Heart left ventricle (tissue), 16 donors: ENCODE measurements around the gene BGN. TPM values are rescaled to one million over a fixed set of nuclear protein-coding genes. Genes with fewer than 3 reads are reported as not detected.
A peak's percentile ranks its signal among the peaks of the same experiment; 100 is the strongest.

Experiments used
- ATAC-seq, 4 donors: fragments of 200-7000 bp; cut with Tn5 transposase; one replicate each; pipeline ENCODE4 v1.9.1; 2020 to 2022; ENCODE audit warnings: moderate library complexity in 4 of 4, mild to moderate bottlenecking in 3 of 4, moderate number of reproducible peaks in 1 of 4
- DNase-seq, 5 donors: peaks; one replicate each; pipeline ENCODE4 v3.0.0-alpha.2; 2020
- H3K27ac ChIP-seq, 12 donors: fragments of 200-600 bp; sonication (generic) in 4 of 12; one replicate each; pipeline versions ENCODE4 v1.5.0 to v1.8.0; 2016 to 2022; ENCODE audit warnings: mild to moderate bottlenecking in 2 of 12
- H3K27me3 ChIP-seq, 9 donors: fragments of 200-600 bp; sonication (generic) in 2 of 9; one replicate each; pipeline versions ENCODE4 v1.5.1 to v1.8.0; 2016 to 2022; ENCODE audit warnings: mild to moderate bottlenecking in 3 of 9
- H3K36me3 ChIP-seq, 9 donors: fragments of 200-600 bp; sonication (generic) in 2 of 9; one replicate each; pipeline versions ENCODE4 v1.5.0 to v1.8.0; 2018 to 2022; ENCODE audit warnings: mild to moderate bottlenecking in 2 of 9
- H3K4me1 ChIP-seq, 12 donors: fragments of 200-600 bp; sonication (generic) in 4 of 12; one replicate each; pipeline versions ENCODE4 v1.5.0 to v1.8.0; 2016 to 2022; ENCODE audit warnings: mild to moderate bottlenecking in 3 of 12
- H3K4me3 ChIP-seq, 12 donors: fragments of 200-600 bp; sonication (generic) in 4 of 12; one replicate each; pipeline versions ENCODE4 v1.5.0 to v1.8.0; 2017 to 2022; ENCODE audit warnings: mild to moderate bottlenecking in 9 of 12, moderate library complexity in 4 of 12
- H3K9me3 ChIP-seq, 12 donors: fragments of 200-600 bp; sonication (generic) in 4 of 12; one replicate each; pipeline versions ENCODE4 v1.5.0 to v1.8.0; 2016 to 2022; ENCODE audit warnings: mild to moderate bottlenecking in 1 of 12
- CTCF ChIP-seq, 12 donors: fragments of 200-600 bp; sonication (generic) in 4 of 12; IDR thresholded peaks; one replicate each; pipeline versions ENCODE4 v1.5.0 to v1.8.0; 2018 to 2022; ENCODE audit warnings: antibody characterized with exemption in 12 of 12, mild to moderate bottlenecking in 5 of 12
- POLR2A ChIP-seq, 2 donors: fragments of 450-650 bp; IDR thresholded peaks; one replicate each; pipeline ENCODE4 v1.6.1; 2017; ENCODE audit warnings: antibody characterized with exemption in 2 of 2, mild to moderate bottlenecking in 2 of 2, moderate library complexity in 2 of 2
- WGBS, 4 donors: extraction: QIAGEN DNeasy Blood & Tissue Kit in 2 of 4; methylation state at CpG; one replicate each; pipeline versions ENCODE4 v1.1.5 to v1.1.7; 2013 to 2018; 5-methylcytosine and 5-hydroxymethylcytosine counted together
- intact Hi-C, 10 donors: fragments of 100-400 bp; cut with DNase I; formaldehyde crosslinking; loops; one replicate each; pipeline versions ENCODE4 v1.11.1 to v1.14.2; 2022
- polyA plus RNA-seq, 2 donors: library from polyadenylated mRNA; stranded (reverse); fragments of 200-250 nt; gene quantifications; one replicate each; pipeline ENCODE4 v1.2.3, GENCODE V29; 2013
- total RNA-seq, 9 donors: library from RNA; depleted of rRNA in 2 of 9; stranded (reverse); fragments of >200 nt in 2 of 9; fragmentation: NEBNext Ultra II Directional in 3 of 9; extraction: Animal tissue kit (Norgen Biotek cat#: 25700) in 3 of 9; gene quantifications; one replicate each; pipeline versions ENCODE4 v1.1.0 to v1.2.4, GENCODE V29; 2016 to 2023
- donor health status: ischemic (EF 13 %, LVEDD 7.1; RV severe dilation, severe dysfunction).
- donor health status: healthy with polysubstance abuse.
- donor health status: DM: no; HTN: yes; CAD: no.
- donor health status: DM: no; HTN: no; CAD: no.
- donor health status: ischemic (EF 25% LVEDD 6.9; RV normal size, moderate dysfunction).
- donor health status: ischemic (EF 25% LVEDD 5.7; RV mildly dilated, moderate dysfunction).
- donor health status: healthy.
- donor health status: DM: yes; HTN: yes; CAD: no.
- donor health status: ischemic (EF 35%, LVEDD 5.7; RV mildly dilated, moderate dysfunction).
- donor health status: nonischemic (EF 11% LVEDD 7.7; RV severe dilation, severe dysfunction).
- donor health status: DM: yes; HTN: yes; CAD: no.
- donor health status: PGD.
- donor health status: ischemic (EF 29% LVEDD 5.4; RV normal size, mild dysfunction).
- donor health status: nonischemic (EF 23%, LVEDD 6.1; RV moderate dilation, normal function).

Gene BGN
- total and polyA plus RNA-seq, 11 donors = 55.7 to 264 (median 76.9) TPM

DNA sequence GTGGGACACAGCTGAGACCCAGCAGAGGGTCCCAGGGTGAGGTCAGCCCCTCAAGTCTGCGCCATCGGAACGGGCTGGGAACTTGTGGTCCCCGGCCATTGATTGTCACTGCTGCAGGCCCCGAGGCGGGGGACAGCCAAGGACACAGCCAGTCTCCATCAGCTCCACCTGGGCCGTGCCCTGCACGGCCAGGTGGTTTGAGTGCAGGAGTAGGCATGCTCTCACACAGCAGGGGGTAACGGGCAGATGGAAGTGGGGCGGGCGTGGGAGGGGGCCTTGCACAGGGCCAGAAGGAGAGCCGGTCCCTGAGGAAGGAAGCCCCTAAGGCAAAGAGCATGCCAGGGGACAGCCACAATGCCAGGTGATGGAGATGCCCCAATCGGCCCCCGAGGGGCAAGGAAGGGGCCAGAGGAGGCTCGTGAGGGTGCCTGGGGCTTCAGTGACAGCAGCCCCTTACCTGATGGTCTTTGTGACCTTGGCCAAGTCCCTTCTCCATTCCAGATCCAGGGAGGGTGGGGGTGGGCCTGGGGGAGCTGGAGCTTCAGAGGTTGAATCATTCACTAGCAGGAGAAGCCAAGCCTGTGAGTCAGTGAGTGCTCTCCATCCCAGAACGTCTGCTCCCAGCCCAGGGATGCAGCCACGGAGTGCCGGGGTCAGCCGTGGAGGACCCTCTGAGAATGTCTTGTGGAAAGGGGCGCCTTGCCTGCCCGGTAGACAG is 24.9 kb downstream of the BGN start:
- DNase-seq (no peak), ATAC-seq (no peak)
- Histone ChIP-seq H3K27ac (no peak overlapping the region), H3K27me3 (peaks cover 0 to 74% (median 28%) of the 10 kb centered on the region in 9 donors), H3K9me3 (no peaks in the 10 kb centered on the region), H3K4me1 (peaks cover 0 to 11% (median 0%) of the 10 kb centered on the region in 12 donors), H3K4me3 (no peak overlapping the region), H3K36me3 (no peaks in the 10 kb centered on the region)
- intact Hi-C loops = no loop called here
- TF ChIP-seq CTCF (IDR thresholded peaks at IDR 0.05) = no peak
- TF ChIP-seq POLR2A (IDR thresholded peaks at IDR 0.05) = no peak
- 67 to 69% (median 68%) methylated on average over 12 to 21 of the region's 21 CpGs for WGBS, 4 donors

DNA sequence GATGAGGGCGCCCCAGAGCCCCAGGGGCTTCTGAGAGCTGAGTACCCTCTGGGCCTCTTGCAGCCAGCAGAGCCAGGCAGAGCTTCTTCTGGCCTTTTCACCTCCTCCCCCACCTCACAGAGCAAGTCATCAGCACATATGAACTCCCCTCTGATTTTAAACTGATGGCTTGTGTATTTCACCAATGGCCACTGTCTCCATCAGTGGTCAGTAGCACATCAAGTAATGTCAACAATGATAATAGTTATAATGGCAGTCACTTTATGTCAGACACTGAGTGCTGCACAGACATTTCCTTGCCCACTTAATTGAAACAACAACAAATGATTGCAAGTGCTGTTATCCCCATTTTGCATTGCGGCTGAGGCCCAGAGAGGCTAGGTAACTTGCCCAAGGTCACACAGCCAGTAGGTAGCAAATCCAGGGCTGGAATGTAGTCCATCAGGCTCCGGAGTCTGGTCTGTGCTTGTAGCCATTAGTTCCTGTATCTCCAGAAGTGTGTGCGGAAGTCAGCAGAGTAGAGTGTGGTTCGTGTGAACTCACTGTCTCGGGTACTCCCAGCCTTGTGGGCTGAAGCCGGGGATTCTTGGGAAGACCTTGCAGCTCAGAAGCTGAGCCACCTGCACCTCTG is 25.6 kb downstream of the BGN start:
- no peak for DNase-seq
- no peak for ATAC-seq
- no peak overlapping the region for H3K4me3 ChIP-seq
- WGBS, 4 donors = 61 to 79% (median 73%) methylated on average over 4 to 7 of the region's 7 CpGs
- no peaks in the 10 kb centered on the region for H3K36me3 ChIP-seq
- intact Hi-C loops = no loop called here
- H3K27me3 ChIP-seq = peaks cover 0 to 78% (median 28%) of the 10 kb centered on the region in 9 donors
- H3K9me3 ChIP-seq = no peaks in the 10 kb centered on the region
- peaks cover 0 to 11% (median 0%) of the 10 kb centered on the region in 12 donors for H3K4me1 ChIP-seq
- H3K27ac ChIP-seq = no peak overlapping the region
- TF ChIP-seq POLR2A (IDR thresholded peaks at IDR 0.05) (no peak), CTCF (IDR thresholded peaks at IDR 0.05) (no peak)

DNA sequence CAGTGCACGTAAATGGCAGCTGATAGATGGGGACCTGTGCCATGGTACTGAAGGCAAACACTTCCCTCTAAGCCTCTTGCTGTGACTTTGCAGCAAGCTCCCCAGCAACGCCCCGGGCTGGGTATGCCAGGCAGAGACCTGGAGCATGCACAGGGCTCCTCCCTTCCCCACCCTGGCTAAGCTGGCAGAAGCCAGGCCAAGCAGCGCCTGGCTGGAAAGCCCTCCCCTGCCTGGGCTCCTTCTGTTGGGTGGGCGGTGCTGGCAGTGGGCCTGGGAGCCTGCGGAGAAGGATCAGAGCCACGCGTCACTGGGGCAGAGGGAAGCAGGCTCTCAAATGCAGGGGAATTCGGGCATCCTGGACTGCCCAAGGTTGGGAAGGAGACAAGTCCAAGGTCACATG is 26.3 kb downstream of the BGN start:
- no peak for TF ChIP-seq CTCF (IDR thresholded peaks at IDR 0.05)
- TF ChIP-seq POLR2A (IDR thresholded peaks at IDR 0.05) = no peak
- no peak for DNase-seq
- Histone ChIP-seq H3K9me3 (no peaks in the 10 kb centered on the region), H3K4me1 (peaks cover 0 to 11% (median 0%) of the 10 kb centered on the region in 12 donors), H3K36me3 (no peaks in the 10 kb centered on the region), H3K27me3 (peaks cover 0 to 84% (median 28%) of the 10 kb centered on the region in 9 donors), H3K4me3 (no peak overlapping the region), H3K27ac (no peak overlapping the region)
- ATAC-seq = peak in 3 of 4 donors; percentile 30 to 34 (median 33)
- 36 to 54% (median 46%) methylated on average over 5 to 9 of the region's 9 CpGs for WGBS, 4 donors
- intact Hi-C loops = no loop called here

DNA sequence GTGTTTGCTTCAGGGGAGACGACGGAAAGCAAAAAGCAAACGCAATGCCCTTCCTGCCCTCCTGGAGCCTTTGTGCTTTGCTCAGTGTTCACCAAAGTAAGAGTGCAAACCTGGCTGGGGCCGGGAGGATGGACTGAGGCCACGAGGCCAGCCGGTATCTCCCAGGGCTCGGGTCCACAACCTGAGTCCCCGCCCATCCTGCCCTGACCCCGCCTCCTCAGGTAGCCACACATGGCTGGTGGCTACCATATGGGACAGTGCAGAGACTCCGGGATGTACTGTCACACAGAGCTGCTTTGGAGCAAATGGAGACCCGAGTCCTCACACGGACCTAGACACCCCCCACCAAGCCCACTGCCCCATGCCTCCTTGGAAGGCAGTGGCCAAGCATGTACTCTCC is 27.5 kb downstream of the BGN start:
- Histone ChIP-seq H3K4me1 (peaks cover 0 to 11% (median 0%) of the 10 kb centered on the region in 12 donors), H3K27ac (no peak overlapping the region), H3K36me3 (no peaks in the 10 kb centered on the region), H3K9me3 (no peaks in the 10 kb centered on the region), H3K4me3 (no peak overlapping the region), H3K27me3 (peaks cover 0 to 81% (median 28%) of the 10 kb centered on the region in 9 donors)
- no peak for TF ChIP-seq CTCF (IDR thresholded peaks at IDR 0.05)
- no peak for TF ChIP-seq POLR2A (IDR thresholded peaks at IDR 0.05)
- DNase-seq (no peak), ATAC-seq (no peak)
- WGBS, 4 donors = 39 to 51% (median 46%) methylated on average over 7 to 12 of the region's 12 CpGs
- intact Hi-C loops = no loop called here
